Fibroblast of the aortic adventitia (primary cell): ENCODE results near the gene HAVCR2. TPM values are rescaled to one million over a fixed set of nuclear protein-coding genes. Genes with fewer than 3 reads are reported as not detected.

Source experiments
- DNase-seq: peaks from one replicate; pipeline ENCODE4 v3.0.0-alpha.2; 2010; ENCODE audit warnings: low read depth
- H3K4me3 ChIP-seq: 2 replicates; pipeline ENCODE4 v1.5.1; 2011; ENCODE audit warnings: low read depth, mild to moderate bottlenecking, control low read depth, low read length, moderate library complexity
- CTCF ChIP-seq: IDR thresholded peaks from 2 replicates; pipeline ENCODE4 v1.5.1; 2011; ENCODE audit warnings: mild to moderate bottlenecking, low read length, control low read depth, inconsistent platforms; ENCODE audit not compliant: insufficient read depth
- total RNA-seq: library from RNA; depleted of rRNA; stranded (reverse); fragments of >200 nt; gene quantifications from 2 replicates; pipeline ENCODE4 v1.2.3, GENCODE V29; 2012; ENCODE audit warnings: low replicate concordance

Gene HAVCR2
- total RNA-seq, 1 donor = 0.36 TPM

- no peak for TF ChIP-seq CTCF
- no peak for DNase-seq
- H3K4me3 ChIP-seq = no peak overlapping the region
Observed at GRCh38 chr5:157072508-157072907, 36.3 kb downstream of the HAVCR2 start.

GRCh38 chr5:157069949-157070348, 38.9 kb downstream of the HAVCR2 start:
- no peak overlapping the region for H3K4me3 ChIP-seq
- no peak for TF ChIP-seq CTCF

GRCh38 chr5:157068785-157069184, 40.1 kb downstream of the HAVCR2 start:
- DNase-seq = no peak
- no peak overlapping the region for H3K4me3 ChIP-seq
- TF ChIP-seq CTCF = no peak

More at GRCh38 chr5:157069949-157070348, 38.9 kb downstream of the HAVCR2 start:
- DNase-seq = no peak

- no peak for DNase-seq
- no peak for TF ChIP-seq CTCF
- no peak overlapping the region for H3K4me3 ChIP-seq
Observed at GRCh38 chr5:157068339-157068738, 40.5 kb downstream of the HAVCR2 start.

GRCh38 chr5:157067005-157067404, 41.8 kb downstream of the HAVCR2 start:
- TF ChIP-seq CTCF = no peak
- DNase-seq = no peak
- no peak overlapping the region for H3K4me3 ChIP-seq

GRCh38 chr5:157066080-157066479, 42.8 kb downstream of the HAVCR2 start:
- DNase-seq = no peak
- no peak for TF ChIP-seq CTCF
- H3K4me3 ChIP-seq = no peak overlapping the region

- DNase-seq = no peak
- TF ChIP-seq CTCF = no peak
- H3K4me3 ChIP-seq = no peak overlapping the region
Observed at GRCh38 chr5:157063776-157064430, 44.9 kb downstream of the HAVCR2 start.
